Activated CD4-positive, alpha-beta T cell treated with anti-CD3 and anti-CD28 coated beads, Interleukin-2, amount 10 ng/mL, durations not matched to agents 24 days and 14 days (primary cell): ENCODE measurements around the gene TIFAB. TPM values are rescaled to one million over a fixed set of nuclear protein-coding genes. Genes with fewer than 3 reads are reported as not detected.
A peak's percentile ranks its signal among the peaks of the same experiment; 100 is the strongest.

Experiments
- DNase-seq: peaks from one replicate; pipeline ENCODE4 v3.0.0; 2022
- H3K27ac Mint-ChIP-seq: one replicate; pipeline ENCODE4 v1.8.0; 2022; ENCODE audit warnings: mild to moderate bottlenecking, mixed read lengths
- H3K27me3 Mint-ChIP-seq: one replicate; pipeline ENCODE4 v1.8.0; 2022; ENCODE audit warnings: mixed read lengths
- H3K36me3 Mint-ChIP-seq: one replicate; pipeline ENCODE4 v1.8.0; 2022; ENCODE audit warnings: low read depth, mild to moderate bottlenecking, mixed read lengths
- H3K4me1 Mint-ChIP-seq: one replicate; pipeline ENCODE4 v1.8.0; 2021; ENCODE audit warnings: mixed read lengths
- H3K4me3 Mint-ChIP-seq: one replicate; pipeline ENCODE4 v1.8.0; 2022; ENCODE audit warnings: mild to moderate bottlenecking, moderate library complexity, mixed read lengths
- H3K9me3 Mint-ChIP-seq: one replicate; pipeline ENCODE4 v1.8.0; 2021; ENCODE audit warnings: mixed read lengths
- intact Hi-C: fragments of 100-400 bp; cut with micrococcal nuclease; formaldehyde crosslinking; loops from one replicate; pipeline ENCODE4 v1.15.1; 2023
- total RNA-seq: library from RNA; stranded (reverse); gene quantifications from 2 replicates; pipeline ENCODE4 v1.2.3, GENCODE V29; 2022

Gene TIFAB
- total RNA-seq, 1 donor from 2014 or later: not detected

GRCh38 chr5:135460246-135461033, 8.3 kb upstream of the TIFAB start:
- Mint-ChIP-seq H3K4me3 (no peak overlapping the region), H3K36me3 (no peaks in the 10 kb centered on the region), H3K9me3 (no peaks in the 10 kb centered on the region), H3K4me1 (peaks cover 3% of the 10 kb centered on the region), H3K27ac (no peak overlapping the region), H3K27me3 (peaks cover 23% of the 10 kb centered on the region)
- intact Hi-C loops: no loop called here
- DNase-seq: no peak

DNA sequence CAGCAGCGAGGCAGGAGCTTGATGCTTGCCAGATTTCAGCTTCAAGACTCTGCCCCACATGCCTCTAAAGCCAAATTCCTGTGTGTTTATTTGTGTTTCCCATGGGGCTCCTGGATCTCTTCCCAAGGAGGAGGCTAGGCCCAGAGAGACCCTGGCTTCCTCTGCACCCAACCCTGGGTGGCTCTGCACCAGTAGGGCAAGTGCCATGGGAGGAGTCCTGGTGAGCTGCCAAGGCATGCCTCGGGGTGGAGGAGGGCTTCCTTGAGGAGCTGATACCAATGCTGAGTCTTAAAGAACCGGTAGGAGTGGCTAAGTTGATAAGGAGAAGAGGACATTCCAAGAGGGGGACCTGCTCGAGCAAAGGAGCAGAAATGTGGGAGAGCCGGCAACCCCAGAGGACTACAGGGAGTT, 6.8 kb upstream of the TIFAB start:
- intact Hi-C loops: no loop called here
- Mint-ChIP-seq H3K9me3 (no peaks in the 10 kb centered on the region), H3K4me1 (peaks cover 3% of the 10 kb centered on the region), H3K27ac (no peak overlapping the region), H3K27me3 (peaks cover 20% of the 10 kb centered on the region), H3K36me3 (no peaks in the 10 kb centered on the region), H3K4me3 (no peak overlapping the region)
- DNase-seq: no peak

- Mint-ChIP-seq H3K27me3 (peaks cover 18% of the 10 kb centered on the region), H3K4me1 (peaks cover 3% of the 10 kb centered on the region), H3K36me3 (no peaks in the 10 kb centered on the region), H3K4me3 (no peak overlapping the region), H3K27ac (no peak overlapping the region), H3K9me3 (no peaks in the 10 kb centered on the region)
- intact Hi-C loops: no loop called here
- no peak for DNase-seq
Measured at GRCh38 chr5:135458356-135458755, 6.2 kb upstream of the TIFAB start.

- no peak overlapping the region for H3K4me3 Mint-ChIP-seq
- H3K27me3 Mint-ChIP-seq: peaks cover 21% of the 10 kb centered on the region
- no peaks in the 10 kb centered on the region for H3K9me3 Mint-ChIP-seq
- DNase-seq: peak; percentile 88
- H3K4me1 Mint-ChIP-seq: peaks cover 2% of the 10 kb centered on the region
- intact Hi-C loops: loop anchor here (1.0 kb wide), 1 partner anchor 373 kb away; no protein-coding TSS in a partner anchor
- H3K36me3 Mint-ChIP-seq: no peaks in the 10 kb centered on the region
- H3K27ac Mint-ChIP-seq: no peak overlapping the region
Measured at GRCh38 chr5:135457424-135458071, 5.4 kb upstream of the TIFAB start.

DNA sequence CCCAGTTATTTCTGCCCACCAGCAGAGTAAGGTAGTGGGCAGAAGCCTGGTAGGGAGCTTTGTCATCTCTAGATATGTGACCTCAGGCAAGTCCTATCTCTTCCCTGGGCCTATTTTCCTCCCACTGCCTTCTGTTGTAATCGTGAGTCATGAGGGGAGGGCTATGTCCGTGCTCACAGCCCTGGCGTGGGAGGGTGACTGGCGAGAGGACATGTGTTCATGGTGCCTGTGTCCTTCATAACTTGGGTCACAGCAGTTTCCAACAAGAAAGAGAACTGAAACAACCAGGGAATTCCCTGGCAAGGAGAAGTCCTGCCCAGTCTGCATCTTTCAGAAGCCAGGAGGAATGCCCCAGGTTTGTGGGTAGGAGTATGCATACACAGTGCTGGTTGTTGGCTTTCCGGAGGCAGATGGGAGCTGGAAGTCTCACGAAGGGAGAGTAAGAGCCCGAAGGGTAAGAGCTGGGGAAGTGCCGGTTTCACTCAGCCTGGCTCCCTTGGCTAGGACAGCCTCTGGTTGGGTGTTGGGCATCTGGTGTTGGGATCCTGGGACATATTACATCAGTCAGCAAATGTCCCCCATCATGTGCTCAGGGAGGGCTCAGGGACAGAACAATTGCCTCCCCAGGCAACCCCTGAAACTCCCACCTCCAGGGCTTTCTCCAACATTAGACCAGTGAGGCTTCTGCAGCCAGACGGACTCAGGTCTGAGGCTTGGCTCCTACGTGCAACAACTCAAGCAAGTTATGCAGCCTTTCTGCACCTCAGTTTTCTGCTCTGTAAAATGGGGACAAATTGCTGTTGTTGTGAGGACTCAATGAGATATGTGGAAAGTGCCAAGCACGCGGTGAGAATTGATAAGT, 4.3 kb upstream of the TIFAB start:
- H3K27me3 Mint-ChIP-seq: peaks cover 21% of the 10 kb centered on the region

DNA sequence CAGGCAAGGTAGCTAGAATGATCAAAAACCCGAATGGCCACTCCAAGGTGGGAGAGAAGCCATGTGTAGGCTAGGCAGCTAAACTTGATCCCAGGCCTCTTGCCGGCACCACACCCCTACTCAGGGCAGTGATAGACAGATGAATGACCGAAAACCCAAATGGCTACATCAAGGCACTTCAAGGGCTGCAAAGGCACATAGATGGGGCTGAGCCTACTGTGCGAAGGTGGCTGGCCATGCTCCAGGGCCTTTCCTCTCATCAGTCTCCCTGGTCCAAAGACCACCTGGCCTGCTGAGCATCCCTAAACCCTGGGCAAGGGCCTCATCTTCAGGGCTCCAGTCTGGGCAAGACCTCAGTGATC, 3.7 kb upstream of the TIFAB start:
- Mint-ChIP-seq H3K36me3 (no peaks in the 10 kb centered on the region), H3K9me3 (no peaks in the 10 kb centered on the region), H3K27ac (no peak overlapping the region), H3K27me3 (peaks cover 21% of the 10 kb centered on the region), H3K4me3 (no peak overlapping the region), H3K4me1 (no peaks in the 10 kb centered on the region)
- no peak for DNase-seq
- intact Hi-C loops: no loop called here

More for the DNA sequence above, 4.3 kb upstream of the TIFAB start:
- DNase-seq: no peak
- H3K9me3 Mint-ChIP-seq: no peaks in the 10 kb centered on the region
- intact Hi-C loops: loop anchor here (1.0 kb wide), 1 partner anchor 374 kb away; no protein-coding TSS in a partner anchor
- H3K4me3 Mint-ChIP-seq: no peak overlapping the region
- H3K27ac Mint-ChIP-seq: no peak overlapping the region
- no peaks in the 10 kb centered on the region for H3K4me1 Mint-ChIP-seq
- H3K36me3 Mint-ChIP-seq: no peaks in the 10 kb centered on the region

DNA sequence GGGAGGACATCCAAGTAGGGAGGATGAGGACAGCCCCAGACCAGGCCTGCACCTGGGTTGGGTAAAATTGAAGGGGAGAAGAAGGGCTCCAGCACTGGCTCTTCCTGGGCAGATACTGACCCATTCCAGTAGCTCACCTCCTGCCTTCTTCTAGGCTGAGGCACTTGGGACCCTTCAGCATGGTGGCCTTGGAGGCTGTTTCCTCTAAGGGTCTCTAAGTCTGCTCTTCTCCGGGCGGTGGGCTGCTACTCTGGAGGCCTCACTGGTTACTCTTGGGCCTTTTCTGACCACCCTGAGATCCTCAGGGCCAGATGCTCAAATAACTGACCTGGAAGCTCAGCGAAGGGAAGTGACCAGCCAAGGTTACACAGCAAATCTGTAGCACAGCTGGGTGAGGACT, 2.8 kb upstream of the TIFAB start:
- Mint-ChIP-seq H3K9me3 (no peaks in the 10 kb centered on the region), H3K4me1 (no peaks in the 10 kb centered on the region), H3K27ac (no peak overlapping the region), H3K36me3 (no peaks in the 10 kb centered on the region), H3K27me3 (peaks cover 16% of the 10 kb centered on the region), H3K4me3 (no peak overlapping the region)
- intact Hi-C loops: no loop called here
- DNase-seq: no peak

DNA sequence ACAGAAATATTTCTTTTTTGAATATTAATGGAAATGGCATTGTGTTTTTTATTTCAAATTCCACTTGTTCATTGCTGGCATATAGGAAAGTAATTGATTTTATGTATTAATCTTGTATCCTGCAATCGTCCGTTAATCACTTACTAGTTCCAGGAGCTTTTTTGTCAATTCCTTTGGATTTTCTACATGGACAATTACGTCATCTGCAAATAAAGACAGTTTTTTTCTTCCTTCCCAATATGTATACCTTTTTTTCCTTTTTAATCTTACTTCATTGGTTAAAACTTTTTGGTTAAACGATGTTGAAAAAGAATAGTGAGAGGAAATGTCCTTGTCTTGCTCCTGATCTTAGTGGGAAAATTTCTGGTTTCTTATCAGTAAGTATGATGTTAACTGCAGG, 1.5 kb upstream of the TIFAB start:
- DNase-seq: no peak
- H3K36me3 Mint-ChIP-seq: no peaks in the 10 kb centered on the region
- no peaks in the 10 kb centered on the region for H3K4me1 Mint-ChIP-seq
- intact Hi-C loops: no loop called here
- H3K9me3 Mint-ChIP-seq: no peaks in the 10 kb centered on the region
- H3K27ac Mint-ChIP-seq: no peak overlapping the region
- no peak overlapping the region for H3K4me3 Mint-ChIP-seq
- H3K27me3 Mint-ChIP-seq: peaks cover 15% of the 10 kb centered on the region

- H3K9me3 Mint-ChIP-seq: no peaks in the 10 kb centered on the region
- peaks cover 13% of the 10 kb centered on the region for H3K27me3 Mint-ChIP-seq
- H3K4me3 Mint-ChIP-seq: no peak overlapping the region
- no peak overlapping the region for H3K27ac Mint-ChIP-seq
- intact Hi-C loops: no loop called here
- H3K4me1 Mint-ChIP-seq: no peaks in the 10 kb centered on the region
- DNase-seq: no peak
- no peaks in the 10 kb centered on the region for H3K36me3 Mint-ChIP-seq
Measured at GRCh38 chr5:135451581-135452320, 400 bp downstream of the TIFAB start.

DNA sequence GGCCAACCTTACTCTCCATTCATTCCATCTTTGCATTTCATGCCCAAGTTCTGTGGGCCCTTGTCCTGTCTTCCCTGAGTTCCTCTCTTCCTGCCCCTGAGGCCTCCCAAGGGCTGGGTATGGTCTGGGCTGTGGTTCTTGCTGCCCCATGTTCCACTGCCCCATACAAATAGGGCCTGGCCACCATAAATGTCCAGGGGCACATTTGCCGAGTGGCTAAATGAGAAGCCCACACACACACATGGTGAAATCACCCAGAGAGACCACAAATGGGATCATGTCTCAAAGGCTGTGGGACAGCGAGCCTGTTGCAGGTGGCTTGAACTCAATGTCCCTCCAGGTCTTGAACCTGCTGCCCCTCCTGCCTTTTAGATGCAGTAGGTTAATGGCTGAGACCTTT, 1.2 kb downstream of the TIFAB start:
- Mint-ChIP-seq H3K4me1 (no peaks in the 10 kb centered on the region), H3K9me3 (no peaks in the 10 kb centered on the region), H3K27ac (no peak overlapping the region), H3K27me3 (peaks cover 10% of the 10 kb centered on the region), H3K36me3 (no peaks in the 10 kb centered on the region), H3K4me3 (no peak overlapping the region)
- DNase-seq: no peak
- intact Hi-C loops: no loop called here

DNA sequence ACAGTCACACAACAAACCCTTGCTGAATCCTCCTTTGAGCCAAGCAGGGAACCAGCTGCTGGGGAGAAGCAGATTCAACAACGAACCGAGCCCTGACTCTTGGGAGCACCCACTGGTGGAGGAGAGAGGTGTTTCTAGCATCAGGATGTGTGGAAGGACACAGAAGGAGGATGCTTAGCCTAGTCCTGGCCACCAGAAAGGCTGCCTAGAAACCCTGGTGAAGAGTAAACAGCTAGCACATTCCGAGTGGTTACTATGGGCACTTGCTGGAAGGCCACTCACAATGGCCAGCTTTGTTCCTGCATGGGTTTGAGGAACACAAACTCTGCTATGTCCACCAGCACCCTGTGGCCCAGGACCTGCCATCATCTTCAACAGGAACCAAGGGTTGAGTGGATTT, 1.8 kb downstream of the TIFAB start:
- Mint-ChIP-seq H3K4me3 (no peak overlapping the region), H3K27ac (no peak overlapping the region), H3K27me3 (peaks cover 10% of the 10 kb centered on the region), H3K4me1 (no peaks in the 10 kb centered on the region), H3K9me3 (no peaks in the 10 kb centered on the region), H3K36me3 (no peaks in the 10 kb centered on the region)
- DNase-seq: no peak
- intact Hi-C loops: no loop called here

GRCh38 chr5:135449644-135450043, 2.5 kb downstream of the TIFAB start:
- H3K27ac Mint-ChIP-seq: no peak overlapping the region
- H3K4me1 Mint-ChIP-seq: no peaks in the 10 kb centered on the region
- intact Hi-C loops: no loop called here
- H3K9me3 Mint-ChIP-seq: no peaks in the 10 kb centered on the region
- DNase-seq: no peak
- H3K36me3 Mint-ChIP-seq: no peaks in the 10 kb centered on the region
- H3K27me3 Mint-ChIP-seq: peaks cover 8% of the 10 kb centered on the region
- no peak overlapping the region for H3K4me3 Mint-ChIP-seq

- Mint-ChIP-seq H3K36me3 (no peaks in the 10 kb centered on the region), H3K9me3 (no peaks in the 10 kb centered on the region), H3K27me3 (peaks cover 8% of the 10 kb centered on the region), H3K4me1 (no peaks in the 10 kb centered on the region), H3K27ac (no peak overlapping the region), H3K4me3 (no peak overlapping the region)
- no peak for DNase-seq
- intact Hi-C loops: no loop called here
Measured at GRCh38 chr5:135448791-135449507, 3.2 kb downstream of the TIFAB start.
